ENCODE results near the gene GALNT11. TPM values are rescaled to one million over a fixed set of nuclear protein-coding genes. Genes with fewer than 3 reads are reported as not detected.

Gene GALNT11
- total and polyA plus RNA-seq, 2 experiments from 2014 or later = 42.0 to 49.1 TPM

DNA sequence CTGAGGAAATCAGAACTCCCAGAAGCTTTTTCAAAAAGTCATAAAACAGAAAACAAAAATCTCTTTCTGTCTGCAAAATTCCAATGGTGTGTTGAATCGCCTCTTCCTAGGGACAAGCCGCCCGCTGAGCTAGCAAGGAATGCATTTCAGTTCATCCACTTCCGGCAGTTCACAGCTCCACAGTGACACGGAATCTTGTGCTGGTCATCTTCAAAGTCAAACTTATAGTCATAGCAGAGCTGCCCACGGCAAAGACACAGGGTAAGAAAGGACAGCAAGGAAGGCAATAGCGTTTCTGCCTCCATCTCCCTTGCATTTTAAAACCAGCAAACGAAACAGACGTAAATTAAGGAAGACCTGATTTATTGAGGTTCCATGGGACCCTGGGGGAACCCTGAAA lies 111.2 kb downstream of the GALNT11 start:
- in situ Hi-C loops (cut with MboI) = no loop called here
- H3K4me1 ChIP-seq (ENCODE audit: insufficient read depth) = no peaks in the 10 kb centered on the region
- DNase-seq = no peak

DNA sequence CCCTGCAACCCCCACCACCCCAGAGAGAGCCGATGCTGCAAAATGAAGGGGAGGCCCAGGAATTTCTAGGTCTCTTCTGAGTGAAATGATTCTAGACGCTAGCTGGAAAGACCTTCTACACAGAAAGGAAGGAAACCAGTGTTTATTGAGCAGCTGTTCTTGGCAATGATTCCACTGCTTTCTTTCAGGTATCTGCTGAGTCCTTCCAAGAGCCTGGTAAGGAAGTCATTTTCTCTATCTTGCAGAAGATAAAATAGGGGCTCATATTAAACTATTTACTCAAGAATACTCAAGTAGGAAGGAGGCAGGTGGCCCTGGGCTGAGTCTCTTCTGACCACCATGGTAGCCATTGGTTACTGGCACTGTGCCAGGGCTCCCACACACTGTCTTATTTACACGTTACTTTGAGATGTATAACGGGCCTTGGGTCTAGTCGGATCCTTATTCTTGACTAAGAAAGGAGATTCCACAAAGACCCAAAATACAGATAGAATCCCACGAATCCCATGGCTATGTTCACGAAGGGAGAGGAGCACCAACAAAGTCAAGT lies 112.1 kb downstream of the GALNT11 start:
- H3K9ac ChIP-seq = no peak overlapping the region
- H3K9me3 ChIP-seq (ENCODE audit: low read depth) = no peaks in the 10 kb centered on the region
- peaks cover 39% of the 10 kb centered on the region for H3K36me3 ChIP-seq (ENCODE audit: low read depth)
- no peak overlapping the region for H3K27ac ChIP-seq
- TF ChIP-seq EZH2phosphoT487 (IDR thresholded peaks at IDR 0.05; ENCODE audit: insufficient read depth, low read depth) (no peak), EZH2 (IDR thresholded peaks at IDR 0.05; ENCODE audit: insufficient read depth, poor library complexity, severe bottlenecking) (no peak)
- peaks cover 14% of the 10 kb centered on the region; the same call in 1 of the 2 replicates for H3F3A ChIP-seq (ENCODE audit: insufficient read depth)
- no peak overlapping the region for H3K4me3 ChIP-seq
- H3K9me2 ChIP-seq (ENCODE audit: insufficient read depth) = no peaks in the 10 kb centered on the region
- DNase-seq = no peak
- in situ Hi-C loops (cut with MboI) = no loop called here
- no peaks in the 10 kb centered on the region for H3K27me3 ChIP-seq (replicated peaks; ENCODE audit: insufficient read depth)
- no peak overlapping the region for H3K4me2 ChIP-seq (ENCODE audit: unreplicated experiment)
- 74 to 78% methylated on average over 7 of the region's 7 CpGs for WGBS, 2 experiments (ENCODE audit: low coverage in 1 of 2, low lambda C conversion rate in 2 of 2, missing lambda C conversion rate in 2 of 2)
- H3K4me1 ChIP-seq (ENCODE audit: insufficient read depth) = no peaks in the 10 kb centered on the region
- no peak overlapping the region for H2AFZ ChIP-seq
- no peaks in the 10 kb centered on the region for H3K79me2 ChIP-seq (ENCODE audit: insufficient read depth)
- no peaks in the 10 kb centered on the region for H4K20me1 ChIP-seq (ENCODE audit: insufficient read depth)

More for the DNA sequence above, 111.2 kb downstream of the GALNT11 start:
- no peaks in the 10 kb centered on the region for H4K20me1 ChIP-seq (ENCODE audit: insufficient read depth)
- no peak for TF ChIP-seq EZH2 (IDR thresholded peaks at IDR 0.05; ENCODE audit: insufficient read depth, poor library complexity, severe bottlenecking)
- TF ChIP-seq EZH2phosphoT487 (IDR thresholded peaks at IDR 0.05; ENCODE audit: insufficient read depth, low read depth) = no peak
- H3K4me2 ChIP-seq (ENCODE audit: unreplicated experiment) = no peak overlapping the region
- H2AFZ ChIP-seq = no peak overlapping the region
- no peaks in the 10 kb centered on the region for H3K79me2 ChIP-seq (ENCODE audit: insufficient read depth)
- H3K27ac ChIP-seq = no peak overlapping the region
- WGBS, 2 experiments (ENCODE audit: low coverage in 1 of 2, low lambda C conversion rate in 2 of 2, missing lambda C conversion rate in 2 of 2) = 75 to 79% methylated on average over 9 of the region's 9 CpGs
- no peaks in the 10 kb centered on the region for H3K27me3 ChIP-seq (replicated peaks; ENCODE audit: insufficient read depth)
- H3K36me3 ChIP-seq (ENCODE audit: low read depth) = peaks cover 31% of the 10 kb centered on the region
- H3K9me2 ChIP-seq (ENCODE audit: insufficient read depth) = no peaks in the 10 kb centered on the region
- no peak overlapping the region for H3K4me3 ChIP-seq
- H3K9me3 ChIP-seq (ENCODE audit: low read depth) = no peaks in the 10 kb centered on the region
- H3K9ac ChIP-seq = no peak overlapping the region
- H3F3A ChIP-seq (ENCODE audit: insufficient read depth) = peaks cover 14% of the 10 kb centered on the region; the same call in 1 of the 2 replicates

DNA sequence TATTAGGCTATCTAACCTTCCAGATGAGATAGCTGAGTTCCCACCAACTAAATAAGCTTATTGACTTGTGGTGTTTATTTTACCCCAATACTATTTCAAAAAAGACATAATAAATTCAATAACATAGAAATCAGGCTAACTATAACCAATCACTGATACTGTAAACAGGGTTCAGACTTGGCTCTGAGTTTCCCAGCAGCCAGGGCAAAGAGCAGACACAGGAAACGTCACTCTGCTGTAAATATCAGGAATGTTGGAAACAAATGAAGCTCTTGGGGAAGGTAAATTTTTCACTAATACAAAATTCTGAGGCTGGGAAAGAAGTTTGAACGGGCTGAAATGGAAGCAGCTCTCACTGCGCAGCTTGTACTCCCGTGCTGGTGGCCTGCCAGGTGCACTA lies 114.6 kb downstream of the GALNT11 start:
- no peak overlapping the region for H3K4me3 ChIP-seq
- H3K79me2 ChIP-seq (ENCODE audit: insufficient read depth) = no peaks in the 10 kb centered on the region
- H3K9me3 ChIP-seq (ENCODE audit: low read depth) = no peaks in the 10 kb centered on the region
- no peak overlapping the region for H3K4me2 ChIP-seq (ENCODE audit: unreplicated experiment)
- H3K27me3 ChIP-seq (replicated peaks; ENCODE audit: insufficient read depth) = no peaks in the 10 kb centered on the region
- DNase-seq = no peak
- H3K27ac ChIP-seq = no peak overlapping the region
- H3K9me2 ChIP-seq (ENCODE audit: insufficient read depth) = no peaks in the 10 kb centered on the region
- H4K20me1 ChIP-seq (ENCODE audit: insufficient read depth) = peaks cover 8% of the 10 kb centered on the region; the same call in 1 of the 2 replicates
- no peaks in the 10 kb centered on the region for H3K4me1 ChIP-seq (ENCODE audit: insufficient read depth)
- peaks cover 44% of the 10 kb centered on the region for H3K36me3 ChIP-seq (ENCODE audit: low read depth)
- WGBS, 2 experiments (ENCODE audit: low coverage in 1 of 2, low lambda C conversion rate in 2 of 2, missing lambda C conversion rate in 2 of 2) = 96 to 100% methylated on average over 4 of the region's 4 CpGs
- in situ Hi-C loops (cut with MboI) = no loop called here
- no peak overlapping the region for H2AFZ ChIP-seq
- no peak overlapping the region for H3K9ac ChIP-seq
- H3F3A ChIP-seq (ENCODE audit: insufficient read depth) = peaks cover 13% of the 10 kb centered on the region
- TF ChIP-seq EZH2 (IDR thresholded peaks at IDR 0.05; ENCODE audit: insufficient read depth, poor library complexity, severe bottlenecking) = no peak
- TF ChIP-seq EZH2phosphoT487 (IDR thresholded peaks at IDR 0.05; ENCODE audit: insufficient read depth, low read depth) = no peak

DNA sequence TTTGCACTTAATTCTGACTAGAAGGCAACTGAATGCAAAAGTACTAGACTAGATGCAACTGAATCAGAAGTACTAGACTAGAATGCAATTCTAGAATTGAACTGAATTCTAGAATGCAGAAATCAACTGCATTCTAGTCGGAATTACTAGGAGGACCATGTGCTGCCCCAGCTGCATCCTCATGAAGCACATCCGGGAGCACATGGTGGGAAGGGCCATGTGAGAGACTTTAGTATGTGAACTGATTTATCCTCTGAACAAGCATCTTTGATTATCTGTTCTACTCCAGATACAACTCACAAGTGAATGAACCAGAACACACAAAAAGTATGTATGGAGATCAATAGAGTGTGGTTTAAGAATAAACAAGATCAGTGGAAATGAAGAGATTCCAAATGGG lies 115.1 kb downstream of the GALNT11 start:
- H4K20me1 ChIP-seq (ENCODE audit: insufficient read depth) = peaks cover 13% of the 10 kb centered on the region; the same call in 1 of the 2 replicates
- no peak overlapping the region for H2AFZ ChIP-seq
- TF ChIP-seq EZH2phosphoT487 (IDR thresholded peaks at IDR 0.05; ENCODE audit: insufficient read depth, low read depth) (no peak), EZH2 (IDR thresholded peaks at IDR 0.05; ENCODE audit: insufficient read depth, poor library complexity, severe bottlenecking) (no peak)
- H3K4me2 ChIP-seq (ENCODE audit: unreplicated experiment) = no peak overlapping the region
- peaks cover 13% of the 10 kb centered on the region for H3F3A ChIP-seq (ENCODE audit: insufficient read depth)
- H3K9me2 ChIP-seq (ENCODE audit: insufficient read depth) = no peaks in the 10 kb centered on the region
- no peak overlapping the region for H3K27ac ChIP-seq
- H3K9me3 ChIP-seq (ENCODE audit: low read depth) = no peaks in the 10 kb centered on the region
- no peak for DNase-seq
- WGBS, 2 experiments (ENCODE audit: low coverage in 1 of 2, low lambda C conversion rate in 2 of 2, missing lambda C conversion rate in 2 of 2) = 94 to 95% methylated on average over 2 of the region's 2 CpGs
- peaks cover 46% of the 10 kb centered on the region for H3K36me3 ChIP-seq (ENCODE audit: low read depth)
- H3K4me1 ChIP-seq (ENCODE audit: insufficient read depth) = peaks cover 4% of the 10 kb centered on the region
- in situ Hi-C loops (cut with MboI) = no loop called here
- no peak overlapping the region for H3K4me3 ChIP-seq
- H3K79me2 ChIP-seq (ENCODE audit: insufficient read depth) = no peaks in the 10 kb centered on the region
- H3K9ac ChIP-seq = no peak overlapping the region
- H3K27me3 ChIP-seq (replicated peaks; ENCODE audit: insufficient read depth) = no peaks in the 10 kb centered on the region
